Inflammatory macrophage treated with lipopolysaccharide for 1 hour (primary cell): ENCODE measurements around the gene PRSS1.
"Not testable (repeated sequence)": the region's sequence is repeated elsewhere in the genome, so short reads cannot be mapped to it uniquely, and the experiment has no call there.

Experiments
- DNase-seq, 2 donors: peaks; one replicate each; pipeline ENCODE4 v3.0.0-alpha.2; 2020 to 2022

The PRSS1 gene

DNA sequence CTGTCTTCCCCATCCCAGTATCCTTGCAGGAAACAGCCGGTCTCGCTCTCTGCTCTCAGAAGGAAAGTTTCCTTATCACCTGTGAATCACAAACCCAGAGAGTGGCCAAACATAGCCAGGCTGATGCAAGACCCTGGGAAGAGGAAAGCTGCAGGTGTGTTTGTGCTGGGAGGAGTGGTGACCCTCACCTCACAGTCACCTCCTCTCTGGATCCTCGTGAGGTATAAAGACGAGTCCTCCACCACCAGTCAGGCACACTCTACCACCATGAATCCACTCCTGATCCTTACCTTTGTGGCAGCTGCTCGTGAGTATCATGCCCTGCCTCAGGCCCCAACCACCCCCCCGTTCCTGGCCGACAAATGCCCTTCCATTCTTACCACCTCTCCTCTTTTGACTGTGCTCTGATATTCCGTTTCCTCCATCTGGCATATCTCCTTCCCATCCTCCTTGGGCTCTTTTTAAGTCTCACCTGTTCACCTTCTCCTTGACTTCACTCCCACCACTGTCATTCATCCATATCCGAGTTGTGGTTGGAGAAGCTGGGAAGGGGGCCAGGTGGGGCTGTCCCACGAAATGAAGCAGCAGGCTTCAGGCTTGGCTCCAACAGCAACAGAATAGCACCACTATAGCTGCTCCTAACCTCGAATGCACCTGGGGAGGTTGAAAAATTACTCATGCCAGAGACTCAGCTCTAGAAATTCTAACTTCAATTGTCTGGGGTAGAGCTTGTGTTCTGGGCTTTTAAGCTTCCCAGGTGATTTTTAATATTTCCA, at the start of gene PRSS1:
Gene PRSS1, plus strand, starts transcription at position 255 of the 776 bp plus-strand sequence. Its CDS starts 13 bp downstream, at position 268.
- no peak for DNase-seq

DNA sequence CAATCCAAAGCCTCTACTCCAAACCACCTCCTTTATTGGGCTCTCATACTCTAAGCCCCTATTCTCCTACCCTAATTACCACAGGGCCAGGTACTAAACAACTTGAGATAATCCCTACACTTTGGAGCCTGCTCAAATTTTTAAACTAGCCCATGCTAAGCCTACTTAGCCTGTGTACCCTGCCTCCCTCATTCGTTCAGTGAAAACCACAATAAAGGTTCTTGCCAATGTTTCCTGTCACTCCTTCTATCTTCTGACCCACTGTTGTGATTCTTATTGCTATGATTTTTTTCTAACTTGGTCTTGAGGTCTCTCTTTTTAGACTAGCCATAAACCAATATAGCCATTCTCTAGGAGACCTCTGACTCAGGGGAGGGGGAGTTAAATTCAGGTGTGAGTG, 48.3 kb upstream of the PRSS1 start:
- DNase-seq, result not testable (repeated sequence)

- DNase-seq, result peak; percentile 80 to 88
Measured at GRCh38 chr7:142703655-142704305, 45.5 kb upstream of the PRSS1 start.

GRCh38 chr7:142708726-142709125, 40.5 kb upstream of the PRSS1 start:
- peak; percentile 47 to 67 for DNase-seq

- DNase-seq, result peak; percentile 9 to 20
Measured at GRCh38 chr7:142709921-142710320, 39.4 kb upstream of the PRSS1 start.

GRCh38 chr7:142711196-142711595, 38.1 kb upstream of the PRSS1 start:
- DNase-seq, result no peak

DNA sequence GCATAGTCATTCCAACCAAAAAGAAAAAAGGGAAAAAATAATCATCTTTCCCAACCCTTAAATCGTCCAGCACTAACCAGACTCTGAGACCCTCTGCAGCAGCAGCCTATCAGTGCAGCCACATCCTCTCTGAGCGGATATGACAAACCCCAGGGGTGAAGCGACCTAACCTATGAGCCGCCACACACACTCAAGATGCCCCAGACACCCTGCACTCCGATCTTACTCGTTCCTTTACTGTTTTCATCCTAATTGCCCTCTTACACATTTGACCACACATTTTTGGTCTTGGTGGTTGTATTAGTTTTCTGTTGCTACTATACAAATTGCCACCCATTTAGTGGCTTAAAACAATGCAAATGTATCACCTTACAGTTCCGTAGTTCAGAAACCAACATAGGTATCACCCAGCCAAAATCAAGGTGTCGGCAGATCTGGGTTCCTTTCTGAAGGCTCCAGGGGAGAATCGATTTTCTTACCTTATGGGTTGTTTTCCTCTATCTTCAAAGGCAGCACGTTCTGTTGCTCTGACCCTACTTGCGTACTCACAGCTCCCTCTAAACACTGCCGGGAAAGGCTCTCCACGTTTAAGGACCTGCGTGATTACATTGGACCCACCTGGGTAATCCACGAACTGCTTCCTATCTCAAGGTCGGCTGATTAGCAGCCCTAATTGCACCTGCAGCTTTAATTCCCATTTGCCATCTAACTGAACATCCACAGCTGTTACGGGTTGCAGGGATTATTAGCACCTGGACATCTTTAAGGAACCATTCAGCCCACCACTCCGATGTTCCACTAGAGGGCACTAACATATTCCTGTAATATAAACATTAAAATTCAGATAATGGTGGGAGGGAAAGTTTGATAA, 37.3 kb upstream of the PRSS1 start:
- DNase-seq, result peak in 1 of 2 donors; percentile 35

DNA sequence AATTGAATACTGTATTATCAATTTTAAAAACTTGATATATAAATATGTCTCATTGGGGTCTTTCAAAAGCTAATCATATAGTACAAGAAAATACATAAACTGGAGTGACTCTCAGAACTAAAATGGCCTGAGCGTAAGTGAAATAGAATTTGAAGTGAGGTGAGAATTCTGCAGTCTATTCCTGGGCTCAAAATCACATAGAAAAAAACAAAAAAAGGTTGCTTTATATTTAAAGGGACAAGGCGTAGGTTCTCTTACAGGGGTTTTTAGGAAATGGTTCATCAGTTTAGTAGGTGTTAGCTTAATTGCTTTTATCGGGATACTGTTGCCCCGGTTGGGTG, 36.7 kb upstream of the PRSS1 start:
- DNase-seq, result no peak

GRCh38 chr7:142714375-142714774, 34.9 kb upstream of the PRSS1 start:
- no peak for DNase-seq

DNA sequence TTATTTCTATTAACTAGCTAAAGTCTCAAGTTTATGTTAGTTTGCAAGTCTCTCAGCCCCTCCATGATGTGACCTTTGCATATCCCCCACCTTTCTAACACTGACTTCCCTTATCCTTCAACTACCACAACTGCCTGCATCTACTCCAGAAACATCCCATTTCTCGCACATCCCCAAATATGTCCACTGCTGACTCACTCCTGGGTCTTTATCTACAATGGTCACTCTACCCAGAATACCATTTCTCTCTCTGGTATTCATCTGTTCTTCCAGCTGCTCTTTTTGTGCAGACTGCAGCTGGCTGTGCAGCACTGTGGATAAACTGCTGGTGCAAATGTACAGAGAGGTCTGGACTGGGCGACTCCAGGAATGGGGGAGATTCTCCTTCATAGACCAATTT, 32.7 kb upstream of the PRSS1 start:
- no peak for DNase-seq

- DNase-seq, result no peak
Measured at GRCh38 chr7:142717453-142717852, 31.8 kb upstream of the PRSS1 start.

GRCh38 chr7:142718313-142718712, 31.0 kb upstream of the PRSS1 start:
- DNase-seq, result no peak

- no peak for DNase-seq
Measured at GRCh38 chr7:142720172-142720773, 29.0 kb upstream of the PRSS1 start.

DNA sequence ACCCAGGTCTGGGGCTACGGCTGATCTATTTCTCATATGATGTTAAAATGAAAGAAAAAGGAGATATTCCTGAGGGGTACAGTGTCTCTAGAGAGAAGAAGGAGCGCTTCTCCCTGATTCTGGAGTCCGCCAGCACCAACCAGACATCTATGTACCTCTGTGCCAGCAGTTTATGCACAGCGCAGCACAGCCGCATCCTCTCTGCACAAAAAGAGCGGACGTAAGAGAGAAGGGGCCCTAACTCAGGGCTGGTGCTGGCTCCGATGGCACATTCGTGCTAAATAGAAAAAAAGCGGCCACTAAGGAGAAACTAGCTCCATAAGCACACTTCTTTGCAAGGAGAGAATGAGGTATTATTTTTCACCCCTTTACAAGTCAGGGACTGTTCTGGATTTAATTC, 28.3 kb upstream of the PRSS1 start:
- no peak for DNase-seq

GRCh38 chr7:142722248-142722794, 27.0 kb upstream of the PRSS1 start:
- no peak for DNase-seq

- no peak for DNase-seq
Measured at GRCh38 chr7:142733271-142733670, 16.0 kb upstream of the PRSS1 start.

DNA sequence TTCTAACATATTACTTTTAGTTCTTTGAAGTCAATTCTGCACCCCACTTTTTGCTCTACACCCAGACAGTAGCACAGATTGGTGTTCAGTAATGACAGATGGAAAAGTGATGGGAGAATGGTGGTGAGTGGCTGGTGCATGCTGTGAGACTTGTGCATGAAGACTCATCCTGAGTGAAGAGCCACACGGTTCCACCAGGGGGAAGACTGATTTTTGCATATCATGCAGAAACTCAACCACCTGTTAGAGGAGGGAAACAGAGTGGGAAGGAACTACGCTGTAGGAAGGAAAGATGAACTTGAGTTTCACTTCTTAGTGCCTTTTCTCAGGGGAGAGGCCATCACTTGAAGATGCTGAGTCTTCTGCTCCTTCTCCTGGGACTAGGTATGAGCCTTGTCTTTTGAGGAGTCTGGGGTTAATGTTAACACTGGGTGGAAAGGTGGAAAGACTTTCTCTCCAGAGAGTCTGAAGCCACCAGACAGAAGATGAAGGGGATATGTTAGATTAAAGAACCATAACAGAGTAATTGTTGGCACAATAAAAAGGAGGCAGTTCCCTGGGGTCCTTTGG, 9.3 kb upstream of the PRSS1 start:
- no peak for DNase-seq

GRCh38 chr7:142740786-142741185, 8.5 kb upstream of the PRSS1 start:
- no peak for DNase-seq

DNA sequence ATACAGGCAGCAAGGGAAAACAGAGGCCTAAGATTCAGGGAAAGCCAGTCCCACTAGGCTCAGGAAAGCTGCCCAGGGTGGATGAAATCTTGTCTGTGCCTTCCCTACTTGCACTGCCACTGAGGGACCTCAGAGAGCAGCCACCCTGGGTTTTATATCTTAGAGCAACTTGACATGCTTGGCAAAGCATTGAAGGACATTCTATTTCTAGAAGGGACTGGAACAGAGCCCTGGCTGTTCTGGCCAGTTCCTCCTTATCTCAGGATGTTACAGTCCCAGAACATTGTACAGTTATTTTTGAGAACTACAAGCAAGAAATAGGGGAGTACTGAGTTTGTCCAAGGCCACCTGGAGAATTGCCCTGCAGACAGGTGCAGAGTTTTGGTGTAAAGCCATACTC, 7.3 kb upstream of the PRSS1 start:
- not testable (repeated sequence) for DNase-seq

DNA sequence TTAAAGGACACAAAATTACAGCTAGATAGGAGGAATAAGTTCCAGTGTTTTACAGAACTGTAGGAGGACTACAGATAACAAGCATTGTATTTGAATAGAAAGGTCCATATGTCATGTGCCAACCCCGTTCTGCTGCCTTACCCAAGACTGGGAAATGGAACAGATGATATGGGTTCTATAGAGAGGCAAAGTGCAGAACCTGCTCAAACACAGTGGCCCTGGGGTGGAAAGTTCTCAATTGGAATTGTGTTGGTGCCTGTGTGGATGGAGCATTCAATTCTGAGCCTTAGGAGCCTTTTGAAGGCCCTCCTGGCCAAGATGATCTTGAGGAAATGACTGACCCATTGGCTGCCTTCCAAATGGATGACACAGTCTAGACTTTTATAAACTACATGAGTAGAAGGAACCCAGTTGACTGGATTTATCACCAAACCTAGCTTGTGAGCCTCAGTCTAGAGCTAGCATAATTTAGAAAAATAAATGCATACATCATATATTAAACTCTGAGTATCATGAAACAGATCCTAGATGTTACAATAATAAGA, 4.1 kb upstream of the PRSS1 start:
- DNase-seq, result peak; percentile 7 to 10

- DNase-seq, result peak in 1 of 2 donors; percentile 18
Measured at GRCh38 chr7:142745745-142746144, 3.5 kb upstream of the PRSS1 start.

GRCh38 chr7:142746264-142746663, 3.0 kb upstream of the PRSS1 start:
- peak; percentile 39 to 56 for DNase-seq
